Endothelial cell of umbilical vein (primary cell): Measurements from ENCODE around the gene ELOVL1. TPM values are rescaled to one million over a fixed set of nuclear protein-coding genes. Genes with fewer than 3 reads are reported as not detected.

Experiments
- BruUV-seq: library from RNA; stranded (reverse); fragments of 400-500 nt; replicated peaks from 2 replicates; lab custom pipeline; 2021; lab: Mats Ljungman, UMichigan
- CTCF ChIA-PET: fragments of 300-600, 350-600 bp; sonication (Branson Sonifier 250); formaldehyde crosslinking; loops from one replicate; lab custom pipeline; 2021; ENCODE audit warnings: antibody characterized with exemption, inconsistent platforms; lab: Charles Lee
- POLR2A ChIA-PET: fragments of 300-600, 350-600 bp; sonication (Branson Sonifier 250); formaldehyde crosslinking; loops from one replicate; lab custom pipeline; 2021; ENCODE audit warnings: antibody characterized with exemption, inconsistent platforms; lab: Charles Lee
- DNase-seq: peaks from one replicate; pipeline ENCODE4 v3.0.0-alpha.2; 2011; ENCODE audit warnings: low read depth, low spot score
- FAIRE-seq: peaks from 2 replicates; lab custom pipeline; 2011; peaks lifted over from hg19 to GRCh38; lab: Jason Lieb, UNC
- H2AFZ ChIP-seq: 2 replicates; pipeline ENCODE4 v1.6.0; 2012; ENCODE audit warnings: low read depth, low read length, control low read depth, inconsistent platforms
- H3K27ac ChIP-seq: 2 replicates; pipeline ENCODE4 v1.5.1; 2011; ENCODE audit warnings: low read depth, mild to moderate bottlenecking, control low read depth, low read length, moderate library complexity; ENCODE audit not compliant: insufficient read depth
- H3K27me3 ChIP-seq, 2 experiments: 2 replicates each; pipeline versions ENCODE4 v1.6.0 to v1.6.1; 2011; ENCODE audit warnings: low read length in 2 of 2, mixed read lengths in 1 of 2; ENCODE audit not compliant: control insufficient read depth in 2 of 2, insufficient read depth in 2 of 2
- H3K36me3 ChIP-seq, 2 experiments: 2 replicates in 1 of 2; 3 replicates in 1 of 2; pipeline ENCODE4 v1.5.1; 2011; ENCODE audit warnings: low read length in 2 of 2, mild to moderate bottlenecking in 1 of 2, moderate library complexity in 1 of 2; ENCODE audit not compliant: control insufficient read depth in 2 of 2, insufficient read depth in 2 of 2; ENCODE audit errors: extremely low read depth in 1 of 2
- H3K4me1 ChIP-seq: 3 replicates; pipeline ENCODE4 v1.5.1; 2011; ENCODE audit warnings: mild to moderate bottlenecking, low read length; ENCODE audit not compliant: control insufficient read depth, insufficient read depth; ENCODE audit errors: extremely low read depth
- H3K4me2 ChIP-seq: 2 replicates; pipeline ENCODE4 v1.6.1; 2011; ENCODE audit warnings: low read length, control low read depth, mixed read lengths; ENCODE audit not compliant: insufficient read depth
- H3K4me3 ChIP-seq, 3 experiments: fragments of 200-600 bp in 1 of 3; sonication (generic), shearing (Covaris generic) in 1 of 3; replicated peaks in 1 of 3; 2 replicates each; pipeline ENCODE4 v1.5.1; 2011 to 2016; ENCODE audit warnings: control low read depth in 3 of 3, low read length in 3 of 3, mild to moderate bottlenecking in 2 of 3, inconsistent platforms in 1 of 3, low read depth in 1 of 3, moderate library complexity in 1 of 3; ENCODE audit not compliant: insufficient read depth in 1 of 3
- H3K79me2 ChIP-seq: 2 replicates; pipeline ENCODE4 v1.6.0; 2012; ENCODE audit warnings: low read length, inconsistent platforms; ENCODE audit not compliant: control insufficient read depth, insufficient read depth
- H3K9ac ChIP-seq: replicated peaks from 2 replicates; pipeline ENCODE3; 2011; ENCODE audit warnings: low read length, control low read depth; ENCODE audit not compliant: insufficient read depth; ENCODE audit errors: extremely low read depth
- H3K9me1 ChIP-seq: replicated peaks from 3 replicates; pipeline ENCODE4 v1.6.0; 2011; ENCODE audit warnings: mild to moderate bottlenecking, low read length; ENCODE audit not compliant: control insufficient read depth, insufficient read depth; ENCODE audit errors: extremely low read depth
- H3K9me3 ChIP-seq: replicated peaks from 2 replicates; pipeline ENCODE4 v1.5.1; 2012; ENCODE audit warnings: low read length, inconsistent platforms; ENCODE audit not compliant: control insufficient read depth, insufficient read depth
- H4K20me1 ChIP-seq: replicated peaks from 2 replicates; pipeline ENCODE3; 2011; ENCODE audit warnings: mild to moderate bottlenecking, low read length; ENCODE audit not compliant: control insufficient read depth, insufficient read depth; ENCODE audit errors: extremely low read depth
- CTCF ChIP-seq, 2 donors: IDR thresholded peaks; 1 replicate in 1 of 2; 2 replicates in 1 of 2; pipeline ENCODE4 v1.5.1; 2011; ENCODE audit warnings: low read length in 2 of 2, mild to moderate bottlenecking in 2 of 2, moderate library complexity in 2 of 2, control low read depth in 1 of 2, inconsistent platforms in 1 of 2, low read depth in 1 of 2; ENCODE audit not compliant: insufficient read depth in 1 of 2; ENCODE audit errors: extremely low read depth in 1 of 2
- EZH2 ChIP-seq: IDR thresholded peaks from 2 replicates; pipeline ENCODE4 v1.6.1; 2012; ENCODE audit warnings: borderline replicate concordance, low read depth, mild to moderate bottlenecking, moderate library complexity, low read length, inconsistent platforms; ENCODE audit not compliant: severe bottlenecking
- FOS ChIP-seq: IDR thresholded peaks from 2 replicates; pipeline ENCODE4 v1.6.1; 2011; ENCODE audit warnings: mild to moderate bottlenecking, low read length, moderate library complexity, borderline replicate concordance; ENCODE audit not compliant: insufficient read depth
- GATA2 ChIP-seq: IDR thresholded peaks from 2 replicates; pipeline ENCODE4 v1.7.0; 2011; ENCODE audit warnings: low read depth, mild to moderate bottlenecking, moderate library complexity, mixed read lengths, low read length; ENCODE audit not compliant: insufficient read length, insufficient read depth
- JUN ChIP-seq: IDR thresholded peaks from 2 replicates; pipeline ENCODE4 v1.6.1; 2011; ENCODE audit warnings: borderline replicate concordance, low read depth; ENCODE audit not compliant: insufficient read length, insufficient read depth
- MAX ChIP-seq: IDR thresholded peaks from 2 replicates; pipeline ENCODE4 v1.6.1; 2011; ENCODE audit not compliant: insufficient read depth, insufficient read length
- MYC ChIP-seq: IDR thresholded peaks from one replicate; pipeline ENCODE4 v1.6.1; 2011; ENCODE audit warnings: mild to moderate bottlenecking, low read depth, low read length
- POLR2A ChIP-seq: IDR thresholded peaks from 2 replicates; pipeline ENCODE4 v1.6.1; 2012; ENCODE audit warnings: low read depth, mild to moderate bottlenecking, control low read depth, low read length
- POLR2AphosphoS5 ChIP-seq: IDR thresholded peaks from 2 replicates; pipeline ENCODE4 v1.6.1; 2012; ENCODE audit warnings: low read depth, mild to moderate bottlenecking, control low read depth, low read length, moderate library complexity; ENCODE audit not compliant: insufficient read depth
- dilution Hi-C: fragments of 300-500 bp; cut with MboI; formaldehyde crosslinking; loops from one replicate; pipeline ENCODE4 v1.15.0; 2019; ENCODE audit warnings: low sequenced_read_pairs; ENCODE audit not compliant: extremely low pct_ligation_motif_present
- intact Hi-C: fragments of 100-400 bp; cut with micrococcal nuclease; formaldehyde crosslinking; loops from one replicate; pipeline ENCODE4 v1.10.0; 2022
- polyA plus RNA-seq, 4 experiments: library from polyadenylated mRNA; depleted of rRNA in 3 of 4; stranded (reverse) in 3 of 4; unstranded in 1 of 4; fragments of >200 nt; gene quantifications; 2 replicates each; pipeline versions ENCODE4 v1.2.1 to v1.2.3, GENCODE V29; 2011 to 2012; ENCODE audit warnings: missing spikeins in 1 of 4
- total RNA-seq: library from RNA; stranded (reverse); gene quantifications from 2 replicates; pipeline ENCODE4 v1.2.3, GENCODE V29; 2021

Gene ELOVL1
- total and polyA plus RNA-seq, 2 donors (not counting 3 experiments of a cell fraction or from before 2014, with no cell fraction given), result 134 to 303 TPM

GRCh38 chr1:43381612-43382011, 13.8 kb upstream of the ELOVL1 start:
- Histone ChIP-seq H3K79me2 (no peaks in the 10 kb centered on the region), H3K9ac (no peak overlapping the region), H3K4me2 (no peak overlapping the region), H3K9me1 (no peaks in the 10 kb centered on the region), H3K4me1 (no peaks in the 10 kb centered on the region), H3K9me3 (no peaks in the 10 kb centered on the region), H2AFZ (no peak overlapping the region), H4K20me1 (no peaks in the 10 kb centered on the region), H3K27ac (no peak overlapping the region), H3K36me3 (peaks cover 18 to 46% of the 10 kb centered on the region in 2 experiments), H3K27me3 (no peaks in the 10 kb centered on the region), H3K4me3 (no peak overlapping the region)
- intact Hi-C loops (no loop called here), dilution Hi-C loops (no loop called here)
- DNase-seq (no peak), FAIRE-seq (no peak)
- ChIA-PET CTCF (interaction anchor here (0.7 to 1.3 kb wide), 3 partner anchors 33 to 155 kb away, joined by 3 to 5 read pairs (median 3); no protein-coding TSS in a partner anchor), POLR2A (interaction anchor here (0.9 kb wide), 1 partner anchor 13 kb away, joined by 3 read pairs; the partner anchor contains the start of gene ELOVL1)
- TF ChIP-seq MAX (no peak), FOS (no peak), POLR2AphosphoS5 (no peak), JUN (no peak), GATA2 (no peak), POLR2A (no peak), MYC (no peak), EZH2 (no peak), CTCF (IDR thresholded peaks at IDR 0.05; ENCODE audit: extremely low read depth in 1 of 2, insufficient read depth in 1 of 2, low read depth in 1 of 2, low read length in 2 of 2) (no peak)
- BruUV-seq, result no TSS peak
